Esophagus mucosa (tissue), 1 donor: Measurements from ENCODE around the gene HOTAIR. TPM values are rescaled to one million over a fixed set of nuclear protein-coding genes. Genes with fewer than 3 reads are reported as not detected.

Experiments used
- ATAC-seq: fragments of 200-7000 bp; cut with Tn5 transposase; one replicate; pipeline ENCODE4 v1.9.1; 2020
- total RNA-seq: library from RNA; stranded (reverse); gene quantifications from one replicate; pipeline ENCODE4 v1.2.4, GENCODE V29; 2023
- donor health status: DM: yes; HTN: yes; CAD: no.

The HOTAIR gene
- total RNA-seq, 1 donor from 2014 or later, result not detected

- ATAC-seq, result peak; percentile 46
Measured at GRCh38 chr12:53956251-53956887, 18.4 kb downstream of the HOTAIR start.

DNA sequence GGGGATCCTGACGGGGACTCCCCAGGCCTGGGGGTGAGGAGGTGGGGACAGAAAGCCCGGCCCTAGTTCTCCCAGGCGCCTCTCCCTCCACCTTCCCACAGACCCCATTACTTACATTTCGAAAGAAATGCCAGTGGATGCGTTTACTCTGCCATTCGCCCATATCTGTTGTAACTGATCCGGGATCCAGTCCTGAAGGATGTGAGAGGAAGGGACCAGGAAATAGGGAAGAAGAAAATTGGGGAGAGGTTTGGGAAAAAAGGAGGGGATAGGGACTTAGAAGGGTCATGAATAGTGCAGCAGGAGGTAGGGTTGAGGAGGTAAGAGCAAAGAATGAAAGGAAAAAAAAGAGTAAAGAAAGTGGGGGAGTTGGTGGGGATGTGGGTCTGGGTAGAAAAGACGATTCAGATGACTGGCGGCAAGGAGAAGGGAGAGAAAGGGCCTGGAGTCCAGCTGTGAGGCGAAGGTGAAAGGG, 18.9 kb downstream of the HOTAIR start:
- ATAC-seq, result no peak

- no peak for ATAC-seq
Measured at GRCh38 chr12:53955036-53955775, 19.5 kb downstream of the HOTAIR start.

DNA sequence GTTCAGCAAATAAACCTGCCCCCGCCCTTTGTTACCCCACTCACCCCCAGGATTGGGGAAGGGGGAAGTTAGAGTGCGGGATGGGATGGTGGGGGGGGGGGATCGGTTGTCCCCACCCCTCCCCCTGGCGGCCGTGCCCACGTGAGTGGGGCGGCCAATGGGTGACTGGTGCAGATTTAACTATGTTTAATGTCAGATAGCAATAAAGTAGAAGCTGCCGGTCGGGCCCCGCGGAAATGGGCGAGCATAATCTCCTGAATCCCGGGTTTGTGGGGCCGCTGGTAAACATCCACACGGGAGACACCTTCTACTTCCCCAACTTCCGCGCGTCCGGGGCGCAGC, 20.1 kb downstream of the HOTAIR start, which contains the start of gene HOXC12:
HOXC12 (plus strand) TSS at position 210 of the 342 bp plus-strand sequence; CDS start at position 237, 27 bp downstream.
- ATAC-seq, result no peak

GRCh38 chr12:53953831-53954693, 20.7 kb downstream of the HOTAIR start:
- no peak for ATAC-seq

- no peak for ATAC-seq
Measured at GRCh38 chr12:53952871-53953734, 21.7 kb downstream of the HOTAIR start.

- ATAC-seq, result no peak
Measured at GRCh38 chr12:53952335-53952694, 22.4 kb downstream of the HOTAIR start.

DNA sequence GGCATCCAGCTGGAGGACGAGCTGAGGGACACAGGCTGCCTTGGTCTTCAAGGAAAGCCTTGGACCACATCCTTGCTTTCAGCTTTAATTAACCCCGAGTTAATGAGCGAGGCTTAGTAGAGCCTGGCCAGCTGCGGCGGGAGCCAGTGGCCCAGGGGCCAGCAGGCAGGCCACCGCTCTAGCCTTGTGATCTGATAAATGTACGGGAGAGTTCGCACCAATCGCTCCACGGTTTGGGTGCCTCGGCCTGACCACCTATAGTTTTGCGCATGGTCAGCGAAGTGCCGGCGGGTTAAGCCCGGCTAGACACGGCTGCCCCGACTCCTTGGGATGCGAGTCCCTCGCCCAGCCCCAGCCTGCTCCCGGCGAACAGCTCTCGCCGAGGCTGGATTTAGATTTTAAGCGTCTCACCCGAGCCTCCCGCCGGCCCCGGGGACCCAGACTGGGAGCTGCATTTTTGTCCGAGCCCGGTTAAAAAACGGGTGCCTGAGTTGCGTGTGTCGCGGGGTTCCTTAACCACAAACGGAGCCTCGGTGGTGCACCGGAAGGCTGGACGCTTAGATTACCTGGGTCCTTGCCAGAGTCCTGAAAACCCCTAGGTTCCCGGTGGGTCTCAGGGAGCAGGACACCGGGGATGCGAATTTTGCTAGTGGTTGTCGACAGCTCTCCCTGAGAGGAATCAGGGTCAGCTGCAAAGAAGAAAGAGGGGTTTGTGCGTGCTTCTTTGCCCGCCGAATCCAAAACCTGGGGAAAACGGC, 23.0 kb downstream of the HOTAIR start:
- ATAC-seq, result no peak

DNA sequence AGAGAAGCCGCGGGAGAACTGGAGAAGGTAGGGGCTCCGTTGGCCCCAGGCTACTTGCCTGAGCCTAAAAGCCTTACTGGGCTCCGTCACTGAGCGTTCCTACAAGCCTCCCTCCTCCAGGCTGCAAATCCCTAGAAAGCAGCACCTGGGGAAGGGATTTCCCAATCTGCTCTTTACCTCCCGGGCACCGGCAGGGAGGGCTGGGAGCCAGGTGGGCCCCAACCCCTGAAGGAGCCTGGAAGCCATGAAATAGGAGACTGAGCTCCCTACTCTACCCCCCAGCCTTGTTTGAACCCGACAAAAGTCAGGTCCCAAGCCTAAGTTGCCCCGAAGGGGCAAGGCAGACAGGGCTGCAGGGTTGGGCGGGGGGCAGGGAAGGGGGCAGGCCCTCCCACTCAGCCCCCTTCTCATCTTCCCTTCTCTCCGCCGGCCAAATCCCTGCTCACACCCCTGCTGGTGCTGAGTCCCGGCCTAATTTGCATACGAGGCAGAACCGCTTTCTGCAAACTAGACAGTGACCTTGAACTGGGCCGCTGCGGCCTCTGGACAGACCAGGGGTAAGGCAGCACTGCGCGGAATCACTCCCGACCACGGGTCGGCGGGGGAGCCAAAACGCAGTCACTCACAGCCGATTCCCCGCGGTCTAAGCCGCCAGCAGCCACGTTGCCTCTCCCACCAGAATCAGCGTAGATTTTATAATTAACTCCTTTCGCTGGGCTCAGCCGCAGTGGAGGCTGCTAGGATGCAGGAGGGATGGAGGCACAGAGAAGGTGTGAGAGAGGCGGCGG, 23.8 kb downstream of the HOTAIR start:
- ATAC-seq, result no peak

GRCh38 chr12:53950437-53950773, 24.3 kb downstream of the HOTAIR start:
- no peak for ATAC-seq

DNA sequence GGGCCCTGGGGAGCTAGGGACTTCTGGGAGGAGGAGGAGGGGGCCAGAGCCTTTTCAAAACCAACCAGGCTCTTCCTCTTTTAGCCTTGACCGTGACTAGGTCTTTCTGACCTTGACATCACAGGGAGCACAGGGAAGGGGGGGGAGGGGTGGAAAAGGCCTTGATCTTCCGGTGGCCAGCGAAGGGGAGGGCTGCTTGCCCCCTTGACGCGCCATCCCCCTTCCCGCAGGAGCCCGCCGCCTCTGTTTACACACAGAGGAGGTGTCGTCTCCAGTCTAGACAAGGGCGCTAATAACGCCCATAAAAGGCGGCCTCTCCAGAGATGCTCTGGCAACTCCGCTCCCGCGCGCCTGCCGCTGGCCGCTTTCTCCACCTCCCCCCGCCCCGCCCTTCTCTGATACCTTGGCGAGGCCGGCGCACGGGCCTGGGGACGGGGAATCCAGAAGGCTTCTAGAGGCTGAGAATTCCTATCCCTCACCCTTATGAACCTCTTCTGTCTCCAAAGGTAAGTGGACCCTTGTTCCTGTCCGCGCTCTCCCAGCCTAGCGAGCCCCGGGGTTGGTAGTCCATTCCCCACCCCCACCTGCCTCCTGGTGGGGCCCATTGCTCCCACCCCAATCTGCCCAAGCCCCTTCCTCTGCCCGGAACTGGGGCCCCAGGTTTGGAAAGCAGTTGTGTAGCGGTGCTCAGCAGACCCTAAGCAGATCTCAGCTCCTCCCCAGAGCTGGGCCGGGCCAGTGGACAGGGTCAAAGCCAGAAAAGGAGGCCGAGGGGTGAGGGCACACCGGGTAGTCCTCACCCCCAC, 24.9 kb downstream of the HOTAIR start:
- ATAC-seq, result no peak

DNA sequence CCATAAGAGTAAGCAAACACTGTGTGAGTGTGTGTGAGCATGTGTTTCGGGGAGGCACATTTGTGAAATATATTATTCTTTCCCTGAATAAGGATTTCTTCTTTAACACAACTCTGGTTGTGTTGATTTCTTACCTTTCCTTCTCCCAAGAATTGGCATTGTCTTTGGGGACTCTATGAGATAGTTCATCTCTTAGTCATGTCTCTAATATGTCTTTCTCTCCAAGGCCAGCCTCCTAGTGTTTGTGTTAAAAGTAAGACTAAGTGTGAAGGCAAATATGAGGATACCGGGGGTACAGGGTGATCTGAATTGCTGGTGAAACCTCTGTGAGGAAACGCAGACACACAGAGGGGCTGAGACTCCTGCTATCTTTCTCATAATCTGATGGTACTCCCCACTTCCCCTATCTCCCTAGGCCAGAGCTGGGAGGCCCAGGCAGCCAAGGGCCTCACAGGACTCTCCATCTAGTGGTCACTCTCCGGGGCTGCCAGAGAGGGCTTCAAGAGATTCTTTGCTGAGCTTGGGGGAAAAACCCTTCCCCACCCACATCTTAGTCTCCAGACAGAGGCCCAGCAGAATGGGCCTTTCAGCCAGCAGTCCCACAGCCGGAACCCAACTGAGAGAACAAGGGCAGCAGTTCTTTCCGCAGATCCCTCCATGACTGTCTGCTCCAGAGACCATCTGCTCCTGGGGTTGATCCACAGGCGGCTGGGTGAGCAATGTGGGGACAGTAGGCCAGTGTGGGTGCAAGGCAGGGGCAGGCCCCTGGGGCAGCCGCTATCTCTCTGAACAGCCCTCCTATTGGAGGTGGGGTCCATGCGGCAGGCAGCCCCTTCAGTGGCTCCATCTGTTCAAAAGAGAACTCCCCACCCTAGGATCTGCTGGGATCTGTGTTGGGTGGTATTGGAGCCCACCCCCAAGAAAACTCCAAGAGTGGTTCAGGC, 25.8 kb downstream of the HOTAIR start:
- ATAC-seq, result no peak

DNA sequence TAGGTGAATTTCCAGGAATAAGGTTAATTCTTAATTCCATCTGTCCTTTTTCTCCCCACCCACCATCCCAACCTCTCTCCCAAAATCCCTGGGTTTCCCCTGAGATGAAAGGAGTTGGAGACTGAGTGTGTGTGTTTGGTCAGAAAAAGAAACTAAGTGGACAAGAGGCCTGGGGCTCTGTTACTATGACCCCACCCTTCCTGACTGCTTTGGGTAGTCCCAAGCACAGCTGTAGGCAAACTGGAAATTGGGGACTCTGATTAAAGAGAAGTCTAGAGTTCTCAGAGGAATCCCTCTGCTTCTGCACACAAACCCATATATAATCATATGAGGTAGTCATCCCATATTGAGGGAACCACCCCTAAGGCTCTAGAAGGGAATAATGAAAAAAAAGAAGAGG, 27.0 kb downstream of the HOTAIR start:
- no peak for ATAC-seq

GRCh38 chr12:53944907-53945847, 29.6 kb downstream of the HOTAIR start:
- ATAC-seq, result no peak

DNA sequence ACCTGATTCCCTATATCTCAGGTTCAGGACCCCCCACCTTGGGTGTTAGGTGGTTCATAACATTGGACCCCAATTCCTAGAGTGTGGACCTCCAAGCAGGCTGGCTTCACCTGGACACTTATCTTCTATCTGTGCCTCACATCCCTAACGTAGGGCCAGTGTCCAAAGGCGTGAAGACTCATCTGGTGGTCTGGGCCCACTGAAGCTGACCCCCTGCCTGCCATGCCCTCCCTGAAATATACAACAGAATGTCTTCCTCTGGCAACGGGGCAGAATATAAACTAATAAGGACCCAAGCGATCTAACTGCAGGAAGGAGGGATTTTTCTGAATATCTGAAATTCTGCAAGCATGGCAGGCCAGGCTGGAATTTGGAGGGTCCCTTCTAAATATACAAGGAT, 30.5 kb downstream of the HOTAIR start:
- ATAC-seq, result no peak

GRCh38 chr12:53942467-53942997, 32.2 kb downstream of the HOTAIR start:
- ATAC-seq, result no peak

- no peak for ATAC-seq
Measured at GRCh38 chr12:53941750-53942149, 33.0 kb downstream of the HOTAIR start.
